NCI-H1417 (cell line): ENCODE measurements around the gene USP6NL.

ENCODE experiments used
- DNase-seq, 3 experiments: peaks; one replicate each; lab custom pipeline; 2025; lab: John Stamatoyannopoulos, UW

The USP6NL gene

DNA sequence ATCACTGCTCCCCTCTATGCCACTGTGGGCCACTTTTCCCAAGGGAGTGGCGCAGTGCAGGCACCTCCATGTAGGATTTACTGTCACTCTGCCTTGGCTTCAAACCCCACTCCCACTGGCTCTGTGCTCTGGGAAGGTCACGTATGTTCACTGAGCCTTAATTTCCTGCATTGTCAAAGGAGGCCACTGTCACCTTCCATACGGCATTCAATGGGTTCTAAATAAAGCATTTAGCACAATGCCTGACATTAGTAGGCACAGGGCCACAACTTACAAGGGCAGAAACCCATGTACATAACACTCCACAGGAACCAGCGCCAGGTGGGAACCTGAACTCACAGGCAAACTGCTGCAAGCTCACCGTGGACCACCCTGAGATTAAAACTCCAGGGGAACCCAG lies 196.4 kb downstream of the USP6NL start:
- no peak for DNase-seq

GRCh38 chr10:11414314-11415038 lies 197.0 kb downstream of the USP6NL start:
- no peak for DNase-seq

DNA sequence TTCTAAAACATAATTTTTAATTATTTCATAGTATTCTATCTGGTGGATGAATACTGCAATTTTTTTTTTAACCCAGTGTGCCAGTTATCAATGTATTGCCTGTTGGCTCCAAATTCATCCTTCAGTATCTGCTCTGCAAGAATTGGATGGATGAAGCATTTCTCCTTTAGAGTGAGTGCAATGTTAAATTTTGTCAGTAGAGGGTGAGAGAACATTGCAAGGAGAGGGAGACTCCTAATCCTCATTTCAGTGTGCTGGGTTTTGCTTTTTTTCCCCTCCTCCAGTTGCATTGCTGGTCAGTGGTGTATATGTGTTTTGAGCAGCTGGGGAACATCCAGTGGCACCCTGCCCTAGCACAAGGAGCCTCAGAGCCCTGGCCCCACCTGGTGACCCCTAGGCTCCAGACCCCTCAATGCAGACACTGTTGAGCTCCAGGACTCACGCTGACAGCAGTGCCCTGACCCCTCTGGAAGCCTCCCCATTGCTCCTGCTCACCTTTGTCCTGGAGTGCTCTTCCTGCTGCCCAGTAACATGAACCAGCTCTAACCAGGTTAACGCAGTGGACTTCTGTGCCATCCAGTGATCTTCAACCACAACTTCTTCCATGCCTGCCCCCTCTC lies 199.4 kb downstream of the USP6NL start:
- DNase-seq = peak in 1 of 3 experiments; percentile 40

DNA sequence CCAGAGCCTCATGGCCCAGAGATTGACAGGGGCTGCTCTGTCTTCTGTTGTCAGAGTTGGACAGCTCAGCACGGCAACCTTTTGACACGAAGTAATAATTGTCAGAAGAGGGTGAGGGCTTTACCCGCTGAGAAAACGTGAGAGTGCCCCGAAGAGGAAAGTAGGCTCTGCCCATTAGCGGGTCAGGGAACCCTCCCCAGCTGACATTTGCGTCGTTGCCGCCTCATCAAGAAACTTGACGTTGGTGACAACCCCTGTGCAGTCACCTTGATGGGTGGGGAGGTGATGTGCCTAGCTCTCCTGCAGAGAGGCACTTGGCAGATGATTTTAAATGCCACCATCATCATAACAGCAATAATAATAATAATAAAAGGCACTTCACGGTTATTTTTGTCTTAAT lies 202.1 kb downstream of the USP6NL start:
- DNase-seq = peak in 1 of 3 experiments; percentile 22

DNA sequence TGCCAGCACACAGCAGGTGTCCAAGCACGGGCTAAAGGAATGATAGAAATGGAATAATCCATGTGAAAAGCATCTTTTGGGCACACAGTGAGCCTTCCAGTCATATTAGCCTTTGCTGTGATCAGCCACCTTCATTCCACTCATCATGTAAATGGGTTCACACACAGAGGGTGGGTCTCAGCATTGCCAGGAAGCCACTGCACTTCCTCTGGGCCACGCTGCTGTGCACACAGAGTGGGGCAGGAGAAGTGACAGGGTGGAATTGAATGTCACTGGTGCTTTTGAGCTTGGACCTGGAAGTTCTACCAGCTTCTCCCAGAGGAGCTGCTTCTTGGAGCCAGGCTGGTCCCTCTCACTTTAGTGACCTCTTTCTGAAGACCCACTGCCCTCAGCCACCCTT lies 203.5 kb downstream of the USP6NL start:
- DNase-seq = no peak

- DNase-seq = no peak
Measured at GRCh38 chr10:11406746-11407145, 204.7 kb downstream of the USP6NL start.

DNA sequence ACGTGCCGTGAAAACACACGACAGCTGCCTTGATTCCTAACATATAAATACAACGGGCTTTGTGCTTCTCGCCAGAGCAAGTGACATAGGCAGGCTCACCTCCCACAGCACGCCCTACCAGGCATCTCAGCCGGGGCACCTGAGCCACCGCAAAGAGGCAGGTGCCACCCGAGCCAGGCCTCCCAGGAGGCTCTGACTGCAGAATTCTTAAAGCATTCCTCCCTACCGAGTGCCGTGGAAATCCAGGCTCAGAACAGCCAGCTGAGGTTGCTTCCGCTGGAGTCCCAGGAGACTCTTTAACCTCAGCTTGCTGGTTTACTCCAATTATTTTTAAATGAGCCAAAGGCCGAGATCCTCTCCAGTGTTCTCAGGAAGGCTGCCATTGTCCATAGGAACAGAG lies 206.5 kb downstream of the USP6NL start:
- DNase-seq = peak in 2 of 3 experiments; percentile 6 to 74
